ENCODE data around the gene TAS2R41. TPM values are rescaled to one million over a fixed set of nuclear protein-coding genes. Genes with fewer than 3 reads are reported as not detected.

The TAS2R41 gene
- total RNA-seq, 1 donor: not detected

DNA sequence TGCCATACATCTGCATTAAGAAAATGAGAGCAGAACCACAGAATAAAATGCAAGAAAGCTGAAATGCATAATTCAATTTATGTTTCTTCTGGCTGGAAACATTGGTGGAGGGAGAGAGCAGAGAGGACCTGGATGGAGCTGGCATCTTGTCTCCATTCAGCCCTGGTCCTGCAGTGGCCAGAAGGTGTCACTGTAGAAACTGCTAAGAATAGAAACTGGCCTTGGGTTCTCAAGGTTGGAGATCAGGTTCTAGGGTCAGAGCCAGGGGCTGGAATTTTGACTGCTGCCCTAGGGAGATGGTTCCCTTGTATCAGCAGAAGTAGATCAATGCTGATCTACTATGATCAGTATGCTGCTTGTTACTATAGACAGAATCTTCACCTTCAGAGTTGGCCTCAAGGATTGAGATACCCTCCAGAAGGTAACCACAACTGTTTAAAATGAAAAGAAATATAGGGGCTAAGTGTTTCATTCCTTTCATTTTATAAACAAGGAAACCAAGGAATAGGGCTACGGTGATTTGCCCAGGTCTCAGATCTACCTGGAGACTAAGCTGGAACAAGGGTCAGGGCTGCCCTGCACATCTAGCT is 13.1 kb downstream of the TAS2R41 start:
- H3K4me1 ChIP-seq (ENCODE audit: insufficient read depth, low read length): peaks cover 26% of the 10 kb centered on the region

DNA sequence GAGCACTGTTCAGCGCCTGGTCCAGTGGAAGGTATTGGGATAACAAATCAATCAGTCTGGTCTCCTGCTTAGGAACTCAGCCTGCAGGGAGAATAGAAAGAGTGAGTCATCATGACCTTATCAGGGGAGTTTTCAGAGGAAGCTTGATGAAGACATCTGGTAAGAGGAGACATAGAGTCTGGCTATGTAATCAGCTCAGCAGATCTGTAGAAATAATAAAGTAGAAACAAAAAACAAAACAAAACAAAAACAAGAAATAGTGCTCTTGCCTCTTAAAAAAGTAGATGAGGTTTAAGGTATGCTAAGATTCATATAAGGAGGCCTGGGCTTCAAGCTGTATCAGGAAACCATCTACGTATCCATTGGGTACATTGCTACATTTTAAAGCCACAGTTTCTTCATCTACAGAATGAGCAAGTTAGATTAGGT is 14.4 kb downstream of the TAS2R41 start:
- H3K4me2 ChIP-seq (ENCODE audit: insufficient read depth, low read length): no peak overlapping the region

More for the DNA sequence above, 13.1 kb downstream of the TAS2R41 start:
- no peaks in the 10 kb centered on the region for H3K36me3 ChIP-seq (ENCODE audit: insufficient read depth, low read length)
- TF ChIP-seq, protein P1, sequence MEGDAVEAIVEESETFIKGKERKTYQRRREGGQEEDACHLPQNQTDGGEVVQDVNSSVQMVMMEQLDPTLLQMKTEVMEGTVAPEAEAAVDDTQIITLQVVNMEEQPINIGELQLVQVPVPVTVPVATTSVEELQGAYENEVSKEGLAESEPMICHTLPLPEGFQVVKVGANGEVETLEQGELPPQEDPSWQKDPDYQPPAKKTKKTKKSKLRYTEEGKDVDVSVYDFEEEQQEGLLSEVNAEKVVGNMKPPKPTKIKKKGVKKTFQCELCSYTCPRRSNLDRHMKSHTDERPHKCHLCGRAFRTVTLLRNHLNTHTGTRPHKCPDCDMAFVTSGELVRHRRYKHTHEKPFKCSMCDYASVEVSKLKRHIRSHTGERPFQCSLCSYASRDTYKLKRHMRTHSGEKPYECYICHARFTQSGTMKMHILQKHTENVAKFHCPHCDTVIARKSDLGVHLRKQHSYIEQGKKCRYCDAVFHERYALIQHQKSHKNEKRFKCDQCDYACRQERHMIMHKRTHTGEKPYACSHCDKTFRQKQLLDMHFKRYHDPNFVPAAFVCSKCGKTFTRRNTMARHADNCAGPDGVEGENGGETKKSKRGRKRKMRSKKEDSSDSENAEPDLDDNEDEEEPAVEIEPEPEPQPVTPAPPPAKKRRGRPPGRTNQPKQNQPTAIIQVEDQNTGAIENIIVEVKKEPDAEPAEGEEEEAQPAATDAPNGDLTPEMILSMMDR (IDR thresholded peaks at IDR 0.05; ENCODE audit: extremely low read depth, low read depth, low read length): peak; percentile 66
- H3K79me2 ChIP-seq (ENCODE audit: insufficient read depth, low read length): no peaks in the 10 kb centered on the region
- H3K4me3 ChIP-seq (ENCODE audit: insufficient read depth, low read length): no peak overlapping the region
- H3K27ac ChIP-seq (ENCODE audit: low read depth, low read length): no peak overlapping the region
- H2AFZ ChIP-seq (ENCODE audit: low read length): no peak overlapping the region
- H4K20me1 ChIP-seq (ENCODE audit: insufficient read depth, low read length): no peaks in the 10 kb centered on the region
- H3K27me3 ChIP-seq (ENCODE audit: insufficient read depth, low read length): no peaks in the 10 kb centered on the region
- no peak overlapping the region for H3K4me2 ChIP-seq (ENCODE audit: insufficient read depth, low read length)
- no peaks in the 10 kb centered on the region for H3K9me3 ChIP-seq (ENCODE audit: low read depth, low read length)
- no peak for DNase-seq (ENCODE audit: insufficient read length, low spot score, missing footprints)

DNA sequence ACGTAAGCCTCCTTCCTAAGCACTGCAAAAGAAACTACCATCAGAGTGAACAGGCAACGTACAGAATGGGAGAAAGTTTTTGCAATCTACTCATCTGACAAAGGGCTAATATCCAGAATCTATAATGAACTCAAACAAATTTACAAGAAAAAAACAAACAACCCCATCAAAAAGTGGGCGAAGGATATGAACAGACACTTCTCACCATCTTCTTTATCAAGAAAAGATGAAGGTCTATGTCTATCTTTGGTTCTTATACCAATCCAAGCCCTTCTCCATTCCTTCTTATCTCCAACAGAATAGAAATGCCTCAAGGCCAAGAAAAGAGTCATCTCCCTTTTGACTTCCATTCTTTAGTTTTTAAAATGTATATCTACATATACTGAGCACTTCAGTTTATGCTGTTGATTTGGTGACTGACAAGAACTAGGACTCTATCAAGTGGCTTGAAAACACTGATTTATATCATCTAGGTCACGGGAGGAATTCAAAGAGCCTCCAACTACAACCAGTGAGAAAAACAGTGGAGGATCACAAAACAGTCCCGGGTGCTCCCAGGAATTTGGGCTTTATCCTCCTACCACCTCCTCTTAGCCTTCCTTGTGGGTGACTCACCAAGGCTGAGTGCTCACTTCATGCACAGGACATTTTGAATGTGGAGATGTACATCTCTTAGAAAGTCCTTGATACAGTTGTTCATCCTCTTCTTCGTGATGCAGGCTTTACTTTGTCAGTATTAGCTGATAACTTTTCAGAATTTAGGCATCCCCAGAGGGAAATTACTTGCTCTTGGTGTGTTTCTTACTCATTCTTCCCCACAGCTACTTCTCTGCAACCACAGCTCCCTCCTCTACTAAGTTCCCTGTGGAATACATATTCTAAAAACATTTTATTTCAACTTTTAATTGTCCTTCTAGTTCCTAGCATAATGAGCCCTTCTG is 15.4 kb downstream of the TAS2R41 start:
- Histone ChIP-seq H3K4me1 (ENCODE audit: insufficient read depth, low read length) (peaks cover 20% of the 10 kb centered on the region), H3K9me3 (ENCODE audit: low read depth, low read length) (no peaks in the 10 kb centered on the region), H3K79me2 (ENCODE audit: insufficient read depth, low read length) (no peaks in the 10 kb centered on the region), H4K20me1 (ENCODE audit: insufficient read depth, low read length) (no peaks in the 10 kb centered on the region), H3K4me2 (ENCODE audit: insufficient read depth, low read length) (peak overlapping the region; percentile 23), H3K27me3 (ENCODE audit: insufficient read depth, low read length) (no peaks in the 10 kb centered on the region), H3K36me3 (ENCODE audit: insufficient read depth, low read length) (no peaks in the 10 kb centered on the region), H2AFZ (ENCODE audit: low read length) (no peak overlapping the region), H3K4me3 (ENCODE audit: insufficient read depth, low read length) (no peak overlapping the region), H3K27ac (ENCODE audit: low read depth, low read length) (peak overlapping the region; percentile 40)
- TF ChIP-seq, protein P1 (IDR thresholded peaks at IDR 0.05; ENCODE audit: extremely low read depth, low read depth, low read length): no peak
- peak; percentile 31 for DNase-seq (ENCODE audit: insufficient read length, low spot score, missing footprints)

More for the DNA sequence above, 14.4 kb downstream of the TAS2R41 start:
- Histone ChIP-seq H3K27me3 (ENCODE audit: insufficient read depth, low read length) (no peaks in the 10 kb centered on the region), H2AFZ (ENCODE audit: low read length) (no peak overlapping the region), H3K4me3 (ENCODE audit: insufficient read depth, low read length) (no peak overlapping the region), H3K36me3 (ENCODE audit: insufficient read depth, low read length) (no peaks in the 10 kb centered on the region), H3K27ac (ENCODE audit: low read depth, low read length) (no peak overlapping the region), H3K9me3 (ENCODE audit: low read depth, low read length) (no peaks in the 10 kb centered on the region), H3K4me1 (ENCODE audit: insufficient read depth, low read length) (peaks cover 26% of the 10 kb centered on the region), H3K79me2 (ENCODE audit: insufficient read depth, low read length) (no peaks in the 10 kb centered on the region), H4K20me1 (ENCODE audit: insufficient read depth, low read length) (no peaks in the 10 kb centered on the region)
- TF ChIP-seq, protein P1 (IDR thresholded peaks at IDR 0.05; ENCODE audit: extremely low read depth, low read depth, low read length): no peak
- peak; percentile 35 for DNase-seq (ENCODE audit: insufficient read length, low spot score, missing footprints)

DNA sequence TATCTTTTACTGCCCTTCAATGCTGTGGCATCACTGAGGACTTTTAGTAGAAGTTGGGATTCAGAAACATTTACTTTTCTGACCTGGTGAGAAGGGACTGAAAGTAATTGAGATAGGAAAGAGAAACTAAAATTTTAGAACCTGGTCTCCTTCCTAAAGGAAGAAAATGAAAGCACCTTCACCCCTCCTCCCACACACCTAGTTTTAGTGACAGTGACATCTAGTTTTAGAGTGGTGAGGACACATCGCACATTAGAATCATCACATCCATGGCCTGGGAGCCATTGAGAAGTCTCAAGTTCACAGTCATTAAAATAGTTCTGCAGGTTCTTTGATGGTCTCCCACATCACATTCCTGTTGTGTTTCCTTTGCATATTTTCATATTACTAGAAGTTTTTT is 16.1 kb downstream of the TAS2R41 start:
- Histone ChIP-seq H3K4me2 (ENCODE audit: insufficient read depth, low read length) (peak overlapping the region; percentile 23), H3K9me3 (ENCODE audit: low read depth, low read length) (no peaks in the 10 kb centered on the region), H3K4me1 (ENCODE audit: insufficient read depth, low read length) (peaks cover 20% of the 10 kb centered on the region), H4K20me1 (ENCODE audit: insufficient read depth, low read length) (no peaks in the 10 kb centered on the region), H3K27ac (ENCODE audit: low read depth, low read length) (no peak overlapping the region), H3K79me2 (ENCODE audit: insufficient read depth, low read length) (no peaks in the 10 kb centered on the region), H3K27me3 (ENCODE audit: insufficient read depth, low read length) (no peaks in the 10 kb centered on the region), H3K36me3 (ENCODE audit: insufficient read depth, low read length) (no peaks in the 10 kb centered on the region), H3K4me3 (ENCODE audit: insufficient read depth, low read length) (no peak overlapping the region), H2AFZ (ENCODE audit: low read length) (no peak overlapping the region)
- TF ChIP-seq, protein P1 (IDR thresholded peaks at IDR 0.05; ENCODE audit: extremely low read depth, low read depth, low read length): no peak
- DNase-seq (ENCODE audit: insufficient read length, low spot score, missing footprints): no peak
